T47D (cell line): Measurements from ENCODE around the gene CNOT6L.
"Not testable (repeated sequence)": the region's sequence is repeated elsewhere in the genome, so short reads cannot be mapped to it uniquely, and the experiment has no call there.

ENCODE experiments used
- DNase-seq, 2 experiments: peaks; one replicate each; pipeline versions ENCODE4 v3.0.0 to v3.0.0-alpha.2; 2011 to 2012; ENCODE audit warnings: low read depth in 1 of 2, low spot score in 1 of 2
- JUND ChIP-seq: IDR thresholded peaks from 2 replicates; pipeline ENCODE4 v1.6.1; 2012; ENCODE audit warnings: low read depth
- in situ Hi-C: cut with HindIII; loops from 2 replicates; pipeline ENCODE4 v1.10.0; 2016; ENCODE audit warnings: low sequenced_read_pairs, low pct_unique_long_range_greater_than_20kb

CNOT6L gene

DNA sequence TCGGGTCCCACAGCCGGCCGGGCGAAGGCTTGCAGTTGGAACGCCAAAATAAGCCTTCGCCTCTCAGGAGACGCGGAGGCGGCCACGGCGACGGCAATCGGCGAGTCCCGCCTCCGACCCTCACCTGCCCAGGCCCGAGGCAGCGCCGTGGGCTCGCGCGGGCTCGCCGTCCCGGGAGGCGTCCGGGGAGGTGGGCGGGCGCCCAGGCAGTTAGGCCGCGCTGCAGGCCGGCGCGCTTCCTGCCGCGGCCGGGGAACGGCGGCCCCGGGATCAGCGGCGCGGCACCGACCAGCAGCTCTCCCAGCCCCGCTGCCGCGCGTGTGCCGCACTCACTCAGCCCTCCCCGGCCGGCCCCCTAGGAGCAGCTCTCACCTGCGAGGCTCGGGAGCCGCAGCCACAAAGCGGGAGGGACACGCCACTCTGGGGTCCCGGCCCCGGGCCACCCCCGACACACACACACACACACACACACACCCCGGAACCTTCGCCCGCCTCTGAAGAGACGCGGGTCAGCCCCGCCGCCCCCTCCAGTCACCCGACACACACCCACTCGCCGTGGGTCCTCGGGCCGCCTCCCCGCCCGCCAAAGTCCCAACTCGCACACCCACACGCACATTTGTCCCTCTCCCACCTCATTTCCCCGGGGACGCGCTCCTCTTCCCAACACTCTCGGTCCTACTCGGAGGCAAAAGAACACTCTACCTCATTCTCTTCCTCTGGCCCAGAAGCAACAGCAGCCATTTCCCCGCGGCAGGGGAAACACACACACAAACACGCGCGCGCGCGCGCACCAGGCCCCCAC lies at the start of gene CNOT6L:
CNOT6L (minus strand) TSS at position 767 of the 802 bp plus-strand sequence; CDS start at position 707, 60 bp downstream.
- in situ Hi-C loops: no loop called here
- TF ChIP-seq JUND: no peak

DNA sequence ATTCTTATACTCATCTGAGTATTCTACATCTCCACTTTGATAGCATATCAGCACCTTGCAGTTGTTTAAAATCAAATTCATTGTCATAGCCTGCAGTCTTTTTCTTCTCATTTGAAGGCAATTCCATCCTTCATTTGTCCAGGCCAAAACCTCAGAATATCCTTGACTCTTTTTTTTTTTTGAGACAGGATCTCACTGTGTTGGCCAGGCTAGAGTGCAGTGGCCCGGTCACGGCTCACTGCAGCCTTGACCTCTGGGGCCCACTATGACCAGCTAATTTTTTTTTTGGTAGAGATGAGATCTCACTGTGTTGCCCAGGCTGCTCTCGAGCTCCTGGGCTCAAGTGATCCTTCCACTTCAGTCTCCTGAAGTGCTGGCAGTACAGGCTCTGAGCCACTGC lies 46.1 kb upstream of the CNOT6L start:
- in situ Hi-C loops: no loop called here
- no peak for DNase-seq
- no peak for TF ChIP-seq JUND

More for the DNA sequence above, at the start of gene CNOT6L:
- DNase-seq: peak; percentile 22 to 78

GRCh38 chr4:77863341-77863740 lies 44.2 kb upstream of the CNOT6L start:
- in situ Hi-C loops, DNase-seq: not testable (repeated sequence)

GRCh38 chr4:77862478-77863216 lies 43.5 kb upstream of the CNOT6L start, which contains the start of gene MRPL1:
Gene MRPL1 (plus strand): TSS chr4:77862830. CDS start chr4:77862849, 19 bp downstream.
- in situ Hi-C loops: no loop called here
- peak; percentile 17 to 95 for DNase-seq
- no peak for TF ChIP-seq JUND

DNA sequence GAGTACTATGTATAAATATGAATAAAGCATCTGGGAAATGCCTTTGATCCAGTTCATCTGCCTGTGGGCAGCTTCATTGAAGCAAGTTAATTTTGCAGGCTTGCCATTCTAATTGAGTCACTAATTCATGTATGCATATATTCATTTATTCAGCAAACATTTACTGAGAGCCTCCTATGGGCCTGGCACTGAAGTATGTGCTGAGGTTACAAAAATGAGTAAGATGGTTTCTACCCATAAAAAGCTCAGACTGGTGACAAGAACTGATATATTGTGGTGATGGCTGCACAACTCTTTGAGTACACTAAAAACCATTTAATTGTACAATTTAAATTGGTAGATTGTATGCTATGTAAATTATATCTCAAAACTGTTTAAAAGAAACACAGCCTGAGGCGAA lies 42.3 kb upstream of the CNOT6L start:
- no peak for DNase-seq
- no peak for TF ChIP-seq JUND
- in situ Hi-C loops: no loop called here

DNA sequence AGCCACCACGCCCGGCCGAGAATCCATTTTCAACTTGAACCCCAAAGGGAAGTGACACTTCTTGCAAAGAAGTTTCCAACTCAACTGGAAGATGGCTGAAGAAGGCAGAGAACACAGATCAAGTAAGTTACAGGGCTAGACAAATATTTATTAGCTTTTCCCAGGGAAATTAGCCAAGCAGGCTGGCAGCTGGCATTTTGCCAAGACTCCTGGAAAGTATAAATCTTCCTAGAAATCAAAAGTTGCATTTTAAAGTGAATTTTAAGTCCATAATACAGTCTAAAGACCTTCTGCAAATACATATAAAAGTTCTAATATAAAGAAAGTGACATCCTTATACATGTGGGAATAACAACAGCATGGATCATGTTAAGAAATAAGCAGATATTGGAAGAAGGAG lies 40.1 kb upstream of the CNOT6L start:
- TF ChIP-seq JUND: no peak
- no peak for DNase-seq
- in situ Hi-C loops: no loop called here

- in situ Hi-C loops: no loop called here
- no peak for DNase-seq
- no peak for TF ChIP-seq JUND
These were observed 37.0 kb upstream of the CNOT6L start for GRCh38 chr4:77856152-77856551.

DNA sequence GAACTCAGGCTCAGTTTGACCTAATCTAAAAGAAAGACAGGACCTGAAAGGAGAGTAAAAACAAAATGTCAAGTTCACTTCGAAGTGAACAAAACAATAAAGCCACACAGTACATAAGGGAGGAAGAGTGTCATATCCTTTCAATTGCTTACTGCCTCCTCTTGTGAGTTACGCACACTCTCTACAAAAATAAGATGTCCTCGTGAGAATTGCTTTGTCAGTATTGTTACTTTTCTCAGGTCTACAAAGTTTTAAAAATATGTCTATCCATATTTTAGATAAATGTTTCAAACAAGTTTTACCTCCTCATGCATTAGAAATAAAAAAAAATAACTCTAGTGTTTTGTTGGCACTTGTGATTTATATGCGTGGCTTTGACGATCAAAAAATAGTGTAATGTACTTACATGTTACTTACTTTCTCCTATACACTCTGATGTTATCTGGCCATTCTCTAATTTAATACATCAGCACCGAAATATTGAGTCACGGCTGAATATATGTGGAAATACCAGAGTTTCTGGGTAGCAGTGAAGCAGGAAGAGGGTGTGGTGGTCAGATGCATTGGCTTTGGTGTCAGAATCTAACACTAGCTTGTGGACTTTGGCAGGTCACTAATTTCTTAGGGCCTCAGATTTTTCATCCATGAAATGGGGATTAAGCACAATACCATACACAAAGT lies 35.4 kb upstream of the CNOT6L start:
- DNase-seq: no peak
- in situ Hi-C loops: no loop called here
- no peak for TF ChIP-seq JUND

DNA sequence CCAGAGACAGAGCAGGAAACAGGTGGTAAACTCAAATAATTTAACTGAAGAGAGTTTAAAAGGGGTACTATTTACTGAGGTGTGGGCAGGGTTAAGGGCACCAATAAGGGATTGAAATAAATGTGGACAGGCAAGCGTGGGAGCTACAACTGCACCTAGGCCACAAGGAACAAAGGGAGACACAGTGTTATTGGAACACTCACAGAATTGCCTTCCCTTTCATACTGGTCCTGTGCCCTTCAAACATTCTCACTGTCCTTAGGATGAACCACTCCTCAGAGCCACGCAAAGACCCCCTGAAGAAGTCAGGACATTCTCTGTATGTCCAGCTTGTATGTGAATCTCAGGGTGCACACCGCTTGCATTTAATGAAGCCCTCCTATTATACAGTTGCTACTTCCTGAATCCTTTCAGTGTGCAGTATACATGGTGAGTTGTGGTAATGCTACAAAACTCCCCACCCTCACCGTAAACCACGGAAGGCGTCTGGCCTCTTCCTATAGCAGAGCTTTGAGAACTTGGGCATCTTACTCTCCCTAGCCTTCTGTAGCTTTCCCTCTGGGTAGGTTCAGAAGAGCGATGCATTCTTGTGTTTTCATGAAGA lies 33.8 kb upstream of the CNOT6L start:
- DNase-seq: no peak
- TF ChIP-seq JUND: no peak
- in situ Hi-C loops: no loop called here

DNA sequence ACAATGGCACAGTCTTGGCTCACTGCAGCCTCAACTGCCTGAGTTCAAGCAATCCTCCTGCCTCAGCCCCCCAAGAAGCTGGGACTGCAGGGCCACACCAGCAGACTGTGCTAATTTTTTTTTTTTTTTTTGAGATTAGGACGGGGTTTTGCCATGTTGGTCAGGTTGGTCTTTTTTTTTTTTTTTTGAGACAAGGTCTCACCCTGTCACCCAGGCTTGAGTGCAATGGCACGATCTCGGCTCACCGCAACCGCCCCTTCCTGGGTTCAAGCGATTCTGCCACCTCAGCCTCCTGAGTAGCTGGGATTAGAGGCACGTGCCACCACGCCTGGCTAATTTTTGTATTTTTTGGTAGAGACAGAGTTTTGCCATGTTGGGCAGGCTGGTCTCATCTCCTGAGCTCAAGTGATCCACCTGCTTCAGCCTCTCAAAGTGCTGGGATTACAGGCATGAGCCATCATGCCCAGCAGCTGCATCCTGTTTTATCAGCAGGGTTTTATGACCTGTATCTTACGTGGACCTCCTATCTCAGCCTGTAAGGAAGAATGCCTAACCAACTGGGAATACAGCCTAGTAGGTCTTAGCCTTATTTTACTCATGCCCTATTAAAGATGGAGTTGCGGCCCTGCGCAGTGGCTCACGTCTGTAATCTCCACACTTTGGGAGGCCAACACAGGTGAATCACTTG lies 30.3 kb upstream of the CNOT6L start:
- in situ Hi-C loops: no loop called here
- TF ChIP-seq JUND: no peak
- DNase-seq: no peak

DNA sequence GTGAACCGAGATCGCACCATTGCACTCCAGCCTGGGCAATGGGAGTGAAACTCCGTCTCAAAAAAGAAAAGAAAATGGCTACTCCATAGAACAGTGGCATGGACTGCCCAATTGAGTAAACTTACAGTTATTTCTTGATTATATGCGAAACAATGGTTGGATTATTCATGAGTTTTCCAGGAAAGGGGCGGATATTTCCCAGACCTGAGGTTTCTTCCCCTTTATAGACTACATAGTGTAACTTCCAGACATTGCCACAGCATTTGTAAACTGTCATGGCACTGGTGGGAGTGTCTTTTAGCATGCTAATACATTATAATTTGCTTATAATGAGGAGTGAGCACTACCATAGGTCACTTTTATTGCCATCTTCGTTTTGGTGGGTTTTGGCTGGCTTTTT lies 29.3 kb upstream of the CNOT6L start:
- in situ Hi-C loops: no loop called here
- TF ChIP-seq JUND: no peak

DNA sequence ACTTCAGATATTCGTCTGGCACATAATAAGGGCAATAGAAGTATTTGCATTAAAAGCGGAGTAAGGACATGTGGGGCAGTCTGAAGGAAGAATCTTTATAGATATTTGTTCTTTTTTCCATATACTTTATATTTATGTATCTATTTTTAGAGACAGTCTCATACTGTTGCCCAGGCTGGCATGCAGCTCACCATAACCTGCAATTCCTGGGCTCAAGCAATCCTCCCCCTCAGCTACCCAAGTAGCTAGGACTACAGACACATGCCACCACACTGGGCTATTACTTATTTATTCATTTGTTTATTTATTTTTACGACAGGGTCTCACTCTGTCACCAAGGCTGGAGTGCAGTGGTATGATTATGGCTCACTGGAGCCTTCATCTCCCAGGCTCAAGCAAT lies 26.8 kb upstream of the CNOT6L start:
- no peak for TF ChIP-seq JUND
- in situ Hi-C loops: no loop called here
- no peak for DNase-seq

More for the DNA sequence above, 29.3 kb upstream of the CNOT6L start:
- DNase-seq: no peak
